Ovary (tissue), 9 donors: ENCODE results near the gene SPATA18. TPM values are rescaled to one million over a fixed set of nuclear protein-coding genes. Genes with fewer than 3 reads are reported as not detected.

Experiments
- DNase-seq, 5 donors: peaks; one replicate each; pipeline ENCODE4 v3.0.0-alpha.2; 2019 to 2020
- H3K27ac ChIP-seq, 2 donors: fragments of 200-600 bp; one replicate each; pipeline versions ENCODE4 v1.5.1 to v1.8.0; 2019 to 2022
- H3K27me3 ChIP-seq: fragments of 200-600 bp; one replicate; pipeline ENCODE4 v1.8.0; 2022
- H3K36me3 ChIP-seq: fragments of 200-600 bp; sonication (generic); one replicate; pipeline ENCODE4 v1.5.1; 2019
- H3K4me1 ChIP-seq: one replicate; pipeline ENCODE4 v1.8.1; 2013; ENCODE audit warnings: mild to moderate bottlenecking, moderate library complexity; ENCODE audit not compliant: insufficient read depth
- H3K4me3 ChIP-seq: fragments of 200-600 bp; sonication (generic); one replicate; pipeline ENCODE4 v1.5.1; 2017
- H3K9me3 ChIP-seq, 2 donors: fragments of 200-600 bp in 1 of 2; sonication (generic) in 1 of 2; one replicate each; pipeline versions ENCODE4 v1.5.1 to v1.8.1; 2013 to 2019; ENCODE audit warnings: mild to moderate bottlenecking in 1 of 2, moderate library complexity in 1 of 2
- EP300 ChIP-seq: sonication (generic); formaldehyde crosslinking; IDR thresholded peaks from one replicate; pipeline ENCODE4 v1.6.1; 2017; ENCODE audit warnings: antibody characterized with exemption
- POLR2A ChIP-seq: fragments of 450-650 bp; IDR thresholded peaks from one replicate; pipeline ENCODE4 v1.6.1; 2017; ENCODE audit warnings: antibody characterized with exemption, mild to moderate bottlenecking, moderate library complexity
- WGBS, 3 donors: extraction: QIAGEN DNeasy Blood & Tissue Kit in 1 of 3; methylation state at CpG; one replicate each; pipeline versions ENCODE4 v1.1.5 to v1.1.7; 2013 to 2017; 5-methylcytosine and 5-hydroxymethylcytosine counted together
- intact Hi-C, 4 donors: fragments of 100-400 bp; cut with DNase I; formaldehyde crosslinking; loops; one replicate each; pipeline versions ENCODE4 v1.11.0 to v1.15.1; 2022 to 2023
- polyA plus RNA-seq, 2 donors: library from polyadenylated mRNA; stranded (reverse); fragments of 200-250 nt in 1 of 2; fragments of 350-450 nt in 1 of 2; fragmentation: Illumina TruSeq in 1 of 2; extraction: RNeasy Lipid Tissue Mini Kit (QIAGEN cat#74804) in 1 of 2; gene quantifications; one replicate each; pipeline ENCODE4 v1.2.3, GENCODE V29; 2013 to 2014
- total RNA-seq, 7 donors: library from RNA; depleted of rRNA in 2 of 7; stranded (reverse); fragments of >200 nt in 2 of 7; fragmentation: NEBNext Ultra II Directional in 3 of 7; extraction: Animal tissue kit (Norgen Biotek cat#: 25700) in 3 of 7; gene quantifications; one replicate each; pipeline versions ENCODE4 v1.1.0 to v1.2.4, GENCODE V29; 2016 to 2023
- TF ChIP-seq, protein P1 (sequence below), 3 donors: fragments of 450-650 bp in 2 of 3; fragments of 200-600 bp in 1 of 3; IDR thresholded peaks; one replicate each; pipeline versions ENCODE4 v1.5.1 to v1.8.0; 2016 to 2022; ENCODE audit warnings: antibody characterized with exemption in 3 of 3, mild to moderate bottlenecking in 1 of 3
- donor health status: DM: no; HTN: no; CAD: no; lungs with moderate emphysema.
- donor health status: DM: no; HTN: no; CAD: no.
- donor health status: Bipolar disorder and iron deficiency.
- donor health status: DM: yes; HTN: yes; CAD: no.
- donor health status: DM: no; HTN: no; CAD: no.
- donor health status: DM: yes; HTN: yes; CAD: no.

The SPATA18 gene
- total and polyA plus RNA-seq, 9 donors, result 0.77 to 40.6 (median 4.8) TPM

DNA sequence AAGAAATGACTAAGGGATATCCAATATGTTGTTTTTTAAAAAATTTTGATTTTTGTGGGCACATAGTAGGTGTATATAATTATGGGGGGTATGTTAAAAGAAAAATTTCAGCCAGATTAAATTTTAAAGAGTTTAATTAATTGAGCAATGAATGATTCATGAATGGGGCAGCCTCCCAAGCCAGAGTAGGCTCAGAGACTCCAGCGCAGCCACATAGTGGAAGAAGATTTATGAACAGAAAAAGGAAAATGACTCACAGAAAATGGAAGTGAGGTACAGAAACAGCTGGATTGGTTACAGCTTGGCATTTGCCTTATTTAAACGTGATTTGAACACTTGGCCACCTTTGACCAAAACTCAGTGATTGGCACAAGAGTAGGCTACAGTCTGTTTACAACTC lies 91.7 kb downstream of the SPATA18 start:
- no peak overlapping the region for H3K27ac ChIP-seq
- TF ChIP-seq POLR2A (no peak), EP300 (no peak)
- TF ChIP-seq, protein P1, sequence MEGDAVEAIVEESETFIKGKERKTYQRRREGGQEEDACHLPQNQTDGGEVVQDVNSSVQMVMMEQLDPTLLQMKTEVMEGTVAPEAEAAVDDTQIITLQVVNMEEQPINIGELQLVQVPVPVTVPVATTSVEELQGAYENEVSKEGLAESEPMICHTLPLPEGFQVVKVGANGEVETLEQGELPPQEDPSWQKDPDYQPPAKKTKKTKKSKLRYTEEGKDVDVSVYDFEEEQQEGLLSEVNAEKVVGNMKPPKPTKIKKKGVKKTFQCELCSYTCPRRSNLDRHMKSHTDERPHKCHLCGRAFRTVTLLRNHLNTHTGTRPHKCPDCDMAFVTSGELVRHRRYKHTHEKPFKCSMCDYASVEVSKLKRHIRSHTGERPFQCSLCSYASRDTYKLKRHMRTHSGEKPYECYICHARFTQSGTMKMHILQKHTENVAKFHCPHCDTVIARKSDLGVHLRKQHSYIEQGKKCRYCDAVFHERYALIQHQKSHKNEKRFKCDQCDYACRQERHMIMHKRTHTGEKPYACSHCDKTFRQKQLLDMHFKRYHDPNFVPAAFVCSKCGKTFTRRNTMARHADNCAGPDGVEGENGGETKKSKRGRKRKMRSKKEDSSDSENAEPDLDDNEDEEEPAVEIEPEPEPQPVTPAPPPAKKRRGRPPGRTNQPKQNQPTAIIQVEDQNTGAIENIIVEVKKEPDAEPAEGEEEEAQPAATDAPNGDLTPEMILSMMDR (IDR thresholded peaks at IDR 0.05), result no peak
- intact Hi-C loops, result no loop called here
- no peak overlapping the region for H3K4me3 ChIP-seq
- WGBS, 3 donors, result 45 to 64% (median 48%) methylated on average over 2 of the region's 2 CpGs
- H3K36me3 ChIP-seq, result no peaks in the 10 kb centered on the region
- peaks cover 2% of the 10 kb centered on the region for H3K4me1 ChIP-seq
- H3K9me3 ChIP-seq, result no peaks in the 10 kb centered on the region
- no peak for DNase-seq
- no peaks in the 10 kb centered on the region for H3K27me3 ChIP-seq

DNA sequence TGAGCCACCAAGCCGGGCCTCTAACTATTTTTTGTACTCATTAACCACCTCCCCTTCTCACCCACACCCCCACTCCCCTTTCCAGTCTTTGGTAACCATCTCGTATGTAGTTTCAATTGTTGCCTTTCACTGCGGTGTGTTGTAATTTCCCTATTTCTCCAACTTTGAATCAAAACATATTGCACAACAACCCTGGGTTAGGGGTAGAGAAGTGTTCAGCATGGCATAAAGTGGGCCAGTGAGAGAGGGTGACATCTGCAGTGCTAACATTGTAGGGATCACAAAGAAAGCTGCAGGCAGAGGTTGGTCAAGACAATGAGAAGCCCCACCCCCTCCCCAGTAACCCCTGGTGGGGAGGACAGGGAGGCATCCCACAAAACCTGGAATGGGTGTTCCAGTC lies 92.7 kb downstream of the SPATA18 start:
- H3K9me3 ChIP-seq, result no peaks in the 10 kb centered on the region
- 77 to 83% (median 80%) methylated on average over 3 of the region's 3 CpGs for WGBS, 3 donors
- no peak for DNase-seq
- TF ChIP-seq POLR2A (no peak), EP300 (no peak)
- TF ChIP-seq, protein P1 (IDR thresholded peaks at IDR 0.05), result no peak
- no peak overlapping the region for H3K4me3 ChIP-seq
- no peaks in the 10 kb centered on the region for H3K36me3 ChIP-seq
- H3K4me1 ChIP-seq, result peaks cover 2% of the 10 kb centered on the region
- H3K27ac ChIP-seq, result no peak overlapping the region
- intact Hi-C loops, result no loop called here
- no peaks in the 10 kb centered on the region for H3K27me3 ChIP-seq

DNA sequence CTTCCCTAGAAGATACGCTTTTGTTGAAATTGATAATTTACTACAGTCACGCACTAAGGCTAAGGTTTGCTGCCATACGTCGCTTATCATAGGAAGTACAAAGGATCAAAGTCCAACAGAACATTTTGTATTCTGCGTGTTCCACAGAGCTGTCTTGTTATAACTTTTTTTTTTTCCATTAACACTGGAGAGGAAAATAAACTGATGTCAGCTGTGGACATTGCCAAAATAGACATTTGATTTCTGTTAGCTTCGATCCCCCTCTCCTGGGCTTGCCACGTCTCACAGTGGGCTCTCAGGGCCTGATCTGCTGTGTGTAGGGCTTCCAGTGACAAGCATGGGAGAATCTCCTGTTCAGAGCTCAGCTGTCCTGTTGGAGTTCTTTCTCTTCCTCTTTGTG lies 93.3 kb downstream of the SPATA18 start:
- H3K4me1 ChIP-seq, result peaks cover 2% of the 10 kb centered on the region
- H3K27me3 ChIP-seq, result no peaks in the 10 kb centered on the region
- no peak overlapping the region for H3K4me3 ChIP-seq
- DNase-seq, result no peak
- H3K9me3 ChIP-seq, result no peaks in the 10 kb centered on the region
- no peaks in the 10 kb centered on the region for H3K36me3 ChIP-seq
- TF ChIP-seq EP300 (no peak), POLR2A (no peak)
- TF ChIP-seq, protein P1 (IDR thresholded peaks at IDR 0.05), result no peak
- H3K27ac ChIP-seq, result no peak overlapping the region
- 24 to 36% (median 30%) methylated on average over 7 of the region's 7 CpGs for WGBS, 3 donors
- intact Hi-C loops, result no loop called here

Other genes with a start within 250 kb of the SPATA18 start
- gene DCUN1D4, start 208.2 kb upstream of the SPATA18 start, total RNA-seq, result 100 to 1,000 TPM in 1 of 7 donors, 10 to 100 TPM in 6; 54.0 to 102 (median 73.4) TPM
- gene DCUN1D4, start 208.2 kb upstream of the SPATA18 start, polyA plus RNA-seq, result 10 to 100 TPM; 20.7 to 31.4 TPM
- under 1 TPM; 0.11 to 0.48 (median 0.30) TPM for gene LRRC66, start 30.9 kb upstream of the SPATA18 start, total RNA-seq
- under 1 TPM; 0.24 to 0.28 TPM for gene LRRC66, start 30.9 kb upstream of the SPATA18 start, polyA plus RNA-seq
- 10 to 100 TPM; 21.3 to 47.5 (median 32.7) TPM for gene SGCB, start 13.0 kb upstream of the SPATA18 start, total RNA-seq
- 10 to 100 TPM; 22.4 to 58.2 TPM for gene SGCB, start 13.0 kb upstream of the SPATA18 start, polyA plus RNA-seq